Left lobe of liver (tissue), 2 donors: ENCODE data around the gene TULP4. TPM values are rescaled to one million over a fixed set of nuclear protein-coding genes. Genes with fewer than 3 reads are reported as not detected.
"Not testable (repeated sequence)": the region's sequence is repeated elsewhere in the genome, so short reads cannot be mapped to it uniquely, and the experiment has no call there.

Experiments
- ATAC-seq: fragments of 200-7000 bp; cut with Tn5 transposase; one replicate; pipeline ENCODE4 v1.9.1; 2020; ENCODE audit warnings: mild to moderate bottlenecking, moderate library complexity
- DNase-seq: peaks from one replicate; pipeline ENCODE4 v3.0.0-alpha.2; 2020; ENCODE audit warnings: low spot score
- total RNA-seq: library from RNA; stranded (reverse); gene quantifications from one replicate; pipeline ENCODE4 v1.2.1, GENCODE V29; 2021
- donor health status: DM: no; HTN: no; CAD: no; lungs with moderate emphysema.
- donor health status: DM: no; HTN: yes; CAD: no.

Gene TULP4
- total RNA-seq, 1 donor from 2014 or later, result 27.1 TPM

- DNase-seq (no peak), ATAC-seq (no peak)
Measured at GRCh38 chr6:158292016-158292415, 20.2 kb upstream of the TULP4 start.

- DNase-seq (no peak), ATAC-seq (no peak)
Measured at GRCh38 chr6:158293122-158293521, 19.1 kb upstream of the TULP4 start.

GRCh38 chr6:158295976-158296853, 16.1 kb upstream of the TULP4 start:
- DNase-seq, ATAC-seq: not testable (repeated sequence)

- not testable (repeated sequence) for DNase-seq
Measured at GRCh38 chr6:158296854-158297324, 15.4 kb upstream of the TULP4 start.

GRCh38 chr6:158297657-158298056, 14.6 kb upstream of the TULP4 start:
- not testable (repeated sequence) for ATAC-seq, DNase-seq

More at GRCh38 chr6:158296854-158297324, 15.4 kb upstream of the TULP4 start:
- not testable (repeated sequence) for ATAC-seq

- not testable (repeated sequence) for DNase-seq, ATAC-seq
Measured at GRCh38 chr6:158300306-158301143, 11.7 kb upstream of the TULP4 start.

GRCh38 chr6:158301561-158301960, 10.7 kb upstream of the TULP4 start:
- DNase-seq, ATAC-seq: not testable (repeated sequence)

GRCh38 chr6:158302195-158302796, 10.0 kb upstream of the TULP4 start:
- DNase-seq, ATAC-seq: not testable (repeated sequence)

GRCh38 chr6:158303210-158303731, 9.0 kb upstream of the TULP4 start:
- DNase-seq (no peak), ATAC-seq (no peak)

GRCh38 chr6:158304254-158304653, 8.0 kb upstream of the TULP4 start:
- ATAC-seq, result no peak
- no peak for DNase-seq

GRCh38 chr6:158309814-158310213, 2.5 kb upstream of the TULP4 start:
- ATAC-seq, result no peak
- no peak for DNase-seq

- DNase-seq (no peak), ATAC-seq (no peak)
Measured at GRCh38 chr6:158311193-158311592, 1.1 kb upstream of the TULP4 start.

- DNase-seq (no peak), ATAC-seq (no peak)
Measured at GRCh38 chr6:158311626-158312025, 639 bp upstream of the TULP4 start.

- DNase-seq (no peak), ATAC-seq (no peak)
Measured at GRCh38 chr6:158312672-158313397, 570 bp downstream of the TULP4 start.

- ATAC-seq (no peak), DNase-seq (no peak)
Measured at GRCh38 chr6:158313989-158314388, 1.7 kb downstream of the TULP4 start.

GRCh38 chr6:158314737-158315136, 2.5 kb downstream of the TULP4 start:
- no peak for DNase-seq
- no peak for ATAC-seq

- no peak for ATAC-seq
- no peak for DNase-seq
Measured at GRCh38 chr6:158316022-158316421, 3.8 kb downstream of the TULP4 start.

GRCh38 chr6:158321960-158322359, 9.7 kb downstream of the TULP4 start:
- DNase-seq (no peak), ATAC-seq (no peak)

- ATAC-seq, result no peak
Measured at GRCh38 chr6:158322400-158322723, 10.1 kb downstream of the TULP4 start.

More at GRCh38 chr6:158322400-158322723, 10.1 kb downstream of the TULP4 start:
- no peak for DNase-seq
